Measurements from ENCODE around the gene UTP14C. TPM values are rescaled to one million over a fixed set of nuclear protein-coding genes. Genes with fewer than 3 reads are reported as not detected.

UTP14C gene
- total and polyA plus RNA-seq, 2 of the 13 experiments (the other 11 are each of a cell fraction or from before 2014, with no cell fraction given) = 8.8 to 12.2 TPM

- 0 out of 2 replicates have a peak, but pooled peaks have one; percentile 17 for TF ChIP-seq ATF2 (CRISPR knock-in tag; IDR thresholded peaks at IDR 0.05)
Measured at GRCh38 chr13:52006523-52007245, 17.8 kb upstream of the UTP14C start (continued).

GRCh38 chr13:52009946-52010345 lies 14.5 kb upstream of the UTP14C start:
- FAIRE-seq (no peak), DNase-seq (ENCODE audit: low spot score) (no peak), ATAC-seq (no peak)
- Histone ChIP-seq H3K9ac (ENCODE audit: insufficient read depth, low read depth, low read length) (peak overlapping the region; percentile 99), H3K4me2 (ENCODE audit: low read depth, low read length) (peak overlapping the region; percentile 82), H3K4me1 (ENCODE audit: insufficient read depth, low read length) (peaks cover 69% of the 10 kb centered on the region), H4K20me1 (ENCODE audit: insufficient read depth, low read length) (peaks cover 28% of the 10 kb centered on the region), H3K27ac (ENCODE audit: extremely low read length, insufficient read depth, low read length) (peak overlapping the region; percentile 97), H2AFZ (ENCODE audit: low read length) (no peak overlapping the region), H3K36me3 (replicated peaks in 1 of 2; ENCODE audit: control insufficient read depth in 1 of 2, insufficient read depth in 2 of 2, low read length in 2 of 2) (peaks cover 0 to 5% of the 10 kb centered on the region in 2 experiments; a peak in 2 of 5 replicates), H3K4me3 (replicated peaks in 1 of 3; ENCODE audit: insufficient read depth in 1 of 3, low read depth in 2 of 3, low read length in 3 of 3) (peak overlapping the region; percentile 93 to 98 (median 98)), H3K79me2 (ENCODE audit: insufficient read depth, low read length) (peaks cover 95% of the 10 kb centered on the region), H3K27me3 (ENCODE audit: control insufficient read depth in 1 of 2, insufficient read depth in 2 of 2, low read length in 2 of 2) (no peaks in the 10 kb centered on the region; a peak in 1 of 5 replicates), H3K9me3 (ENCODE audit: low read length) (no peaks in the 10 kb centered on the region)
- 3% methylated on average over 6 of the region's 6 CpGs for WGBS (ENCODE audit: low lambda C conversion rate)
- ChIA-PET POLR2A (interaction anchor here (1.0 kb wide), 1 partner anchor 112 kb away, joined by 3 read pairs; no protein-coding TSS in a partner anchor), CTCF (ENCODE audit: low intra/inter-chr PET ratio, low total read pairs) (no interaction called here)
- TF ChIP-seq CEBPG (CRISPR knock-in tag; IDR thresholded peaks at IDR 0.05) (no peak), JDP2 (CRISPR knock-in tag; IDR thresholded peaks at IDR 0.05; ENCODE audit: borderline replicate concordance) (no peak)
- in situ Hi-C loops (cut with HindIII; ENCODE audit: extremely low pct_ligation_motif_present, low pct_unique_long_range_greater_than_20kb) = loop anchor here (5.0 to 25.0 kb wide), 2 partner anchors 117 to 452 kb away; partner anchors contain the start of genes CKAP2, NEK5 and VPS36
- BruUV-seq (replicated peaks) = no TSS peak
- intact Hi-C loops (cut with micrococcal nuclease; ENCODE audit: unreplicated experiment) = loop anchor here (5.0 kb wide), 1 partner anchor 182 kb away; no protein-coding TSS in a partner anchor
